HG02885 (cell line): ENCODE measurements around the gene VPS11.

Experiments used
- ATAC-seq: cut with Tn5 transposase; IDR thresholded peaks from one replicate; pipeline ENCODE4 v1.9.1; 2021; ENCODE audit warnings: mild to moderate bottlenecking; ENCODE audit not compliant: unreplicated experiment, poor library complexity

VPS11 gene

GRCh38 chr11:119117004-119117706, 49.5 kb downstream of the VPS11 start:
- ATAC-seq: no peak

GRCh38 chr11:119118227-119118626, 50.6 kb downstream of the VPS11 start:
- ATAC-seq: no peak

GRCh38 chr11:119118946-119119345, 51.3 kb downstream of the VPS11 start:
- ATAC-seq: no peak

- ATAC-seq: no peak
Measured at GRCh38 chr11:119120639-119121007, 53.0 kb downstream of the VPS11 start.

GRCh38 chr11:119121008-119121810, 53.6 kb downstream of the VPS11 start, which contains the start of gene HINFP:
Gene HINFP (plus strand): TSS chr11:119121580. CDS start chr11:119126945, 5,365 bp downstream.
- ATAC-seq: peak; percentile 96

GRCh38 chr11:119121811-119122124, 54.1 kb downstream of the VPS11 start:
- ATAC-seq: no peak

GRCh38 chr11:119125821-119126220, 58.2 kb downstream of the VPS11 start:
- ATAC-seq: no peak

GRCh38 chr11:119126675-119127268, 59.2 kb downstream of the VPS11 start:
- ATAC-seq: no peak

- ATAC-seq: no peak
Measured at GRCh38 chr11:119130662-119131061, 63.0 kb downstream of the VPS11 start.
